Measurements from ENCODE around the gene FFAR3. TPM values are rescaled to one million over a fixed set of nuclear protein-coding genes. Genes with fewer than 3 reads are reported as not detected.
"Not testable (repeated sequence)": the region's sequence is repeated elsewhere in the genome, so short reads cannot be mapped to it uniquely, and the experiment has no call there.

Gene FFAR3
- total and polyA plus RNA-seq, 4 experiments from 2014 or later, result not detected

GRCh38 chr19:35363711-35364425, 5.6 kb downstream of the FFAR3 start:
- Mint-ChIP-seq H3K27me3 (peaks cover 1 to 4% of the 10 kb centered on the region in 2 donors), H3K4me3 (no peak overlapping the region), H3K4me1 (no peaks in the 10 kb centered on the region), H3K9me3 (no peaks in the 10 kb centered on the region), H3K27ac (no peak overlapping the region), H3K36me3 (no peaks in the 10 kb centered on the region)
- H3K27ac ChIP-seq (ENCODE audit: low read depth, low read length), result no peak overlapping the region
- H3K27me3 ChIP-seq (ENCODE audit: insufficient read depth, low read length), result no peaks in the 10 kb centered on the region
- H3K4me1 ChIP-seq (ENCODE audit: insufficient read depth, low read length), result no peaks in the 10 kb centered on the region
- no peaks in the 10 kb centered on the region for H3K9me3 ChIP-seq (ENCODE audit: control insufficient read depth in 1 of 2, low read length in 2 of 2)
- POLR2A ChIA-PET (ENCODE audit: partially characterized antibody), result no interaction called here
- no peak overlapping the region for H3K4me3 ChIP-seq (ENCODE audit: low read length in 2 of 2)
- no peak for DNase-seq
- H3K36me3 ChIP-seq (ENCODE audit: insufficient read depth, low read length), result no peaks in the 10 kb centered on the region
- CTCF ChIA-PET (ENCODE audit: partially characterized antibody), result no interaction called here
- intact Hi-C loops (cut with micrococcal nuclease), result no loop called here

DNA sequence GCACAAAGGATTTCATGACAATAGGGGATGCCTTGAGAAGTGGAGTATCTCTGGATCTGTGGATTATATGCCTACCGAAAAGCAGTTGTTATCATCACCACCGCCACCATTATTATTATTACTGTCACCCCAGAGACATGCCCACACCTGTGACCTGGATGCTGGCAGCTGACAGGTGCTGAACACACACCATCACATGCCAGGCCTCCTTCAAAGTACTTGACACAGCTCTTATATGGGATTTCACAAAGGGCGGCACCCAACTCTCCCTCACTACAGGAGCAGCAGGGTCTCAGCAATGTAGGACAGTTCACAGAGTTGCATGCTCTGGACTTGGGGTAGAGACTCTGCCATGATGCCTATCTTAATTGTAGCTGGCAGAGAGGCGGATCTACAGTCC, 7.0 kb downstream of the FFAR3 start:
- POLR2A ChIA-PET (ENCODE audit: partially characterized antibody), result no interaction called here
- Histone ChIP-seq H3K27ac (ENCODE audit: low read depth, low read length) (no peak overlapping the region), H3K9me3 (ENCODE audit: control insufficient read depth in 1 of 2, low read length in 2 of 2) (no peaks in the 10 kb centered on the region), H3K4me1 (ENCODE audit: insufficient read depth, low read length) (no peaks in the 10 kb centered on the region), H3K36me3 (ENCODE audit: insufficient read depth, low read length) (no peaks in the 10 kb centered on the region), H3K27me3 (ENCODE audit: insufficient read depth, low read length) (no peaks in the 10 kb centered on the region), H3K4me3 (ENCODE audit: low read length in 2 of 2) (no peak overlapping the region)
- intact Hi-C loops (cut with micrococcal nuclease), result no loop called here
- Mint-ChIP-seq H3K9me3 (no peaks in the 10 kb centered on the region), H3K27me3 (peaks cover 1 to 4% of the 10 kb centered on the region in 2 donors), H3K27ac (no peak overlapping the region), H3K36me3 (no peaks in the 10 kb centered on the region), H3K4me3 (no peak overlapping the region), H3K4me1 (no peaks in the 10 kb centered on the region)
- DNase-seq, result no peak
- CTCF ChIA-PET (ENCODE audit: partially characterized antibody), result interaction anchor here (1.5 kb wide), 1 partner anchor 12 kb away, joined by 6 read pairs; no protein-coding TSS in a partner anchor

DNA sequence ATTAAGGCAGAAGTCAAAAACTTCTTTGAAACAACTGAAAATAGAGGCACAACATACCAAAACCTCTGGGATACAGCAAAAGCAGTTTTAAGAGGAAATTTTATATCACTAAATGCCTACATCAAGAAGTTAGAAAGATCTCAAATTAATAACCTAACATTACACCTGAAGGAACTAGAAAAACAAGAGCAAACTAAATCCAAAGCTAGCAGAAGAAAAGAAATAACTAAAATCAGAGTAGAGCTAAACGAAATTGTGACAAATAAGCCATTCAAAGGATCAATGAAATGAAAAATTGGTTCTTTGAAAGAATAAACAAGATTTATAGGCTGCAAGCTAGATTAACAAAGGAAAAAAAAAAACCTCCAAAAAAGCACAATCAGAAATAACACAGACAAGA, 10.1 kb downstream of the FFAR3 start:
- Histone ChIP-seq H3K36me3 (ENCODE audit: insufficient read depth, low read length) (no peaks in the 10 kb centered on the region), H3K27me3 (ENCODE audit: insufficient read depth, low read length) (no peaks in the 10 kb centered on the region), H3K4me1 (ENCODE audit: insufficient read depth, low read length) (no peaks in the 10 kb centered on the region), H3K27ac (ENCODE audit: low read depth, low read length) (no peak overlapping the region), H3K9me3 (ENCODE audit: control insufficient read depth in 1 of 2, low read length in 2 of 2) (no peaks in the 10 kb centered on the region), H3K4me3 (ENCODE audit: low read length in 2 of 2) (no peak overlapping the region)
- Mint-ChIP-seq H3K27ac (no peak overlapping the region), H3K9me3 (no peaks in the 10 kb centered on the region), H3K27me3 (peaks cover 1 to 4% of the 10 kb centered on the region in 2 donors), H3K36me3 (no peaks in the 10 kb centered on the region), H3K4me3 (no peak overlapping the region), H3K4me1 (no peaks in the 10 kb centered on the region)
- CTCF ChIA-PET (ENCODE audit: partially characterized antibody), result interaction anchor here (1.0 kb wide), 1 partner anchor 127 kb away, joined by 3 read pairs; no protein-coding TSS in a partner anchor
- DNase-seq, result no peak
- intact Hi-C loops (cut with micrococcal nuclease), result no loop called here
- POLR2A ChIA-PET (ENCODE audit: partially characterized antibody), result no interaction called here

DNA sequence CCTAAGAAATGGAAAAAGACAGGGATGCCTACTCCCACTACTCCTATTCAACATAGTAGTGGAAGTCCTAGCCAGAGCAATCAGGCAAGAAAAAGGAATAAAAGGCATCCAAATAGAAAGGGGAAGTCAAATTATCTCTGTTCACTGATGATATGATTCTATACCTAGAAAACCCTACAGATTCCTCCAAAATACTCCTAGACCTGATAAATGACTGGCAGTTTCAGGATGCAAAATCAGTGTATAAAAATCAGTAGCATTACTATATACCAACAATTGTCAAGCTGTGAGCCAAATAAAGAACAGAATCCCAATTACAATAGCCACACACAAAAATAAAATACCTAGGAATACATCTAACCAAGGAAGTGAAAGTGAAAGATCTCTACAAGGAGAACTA, 11.3 kb downstream of the FFAR3 start:
- Mint-ChIP-seq H3K4me1 (no peaks in the 10 kb centered on the region), H3K27ac (no peak overlapping the region), H3K27me3 (peaks cover 1% of the 10 kb centered on the region in 2 donors), H3K9me3 (no peaks in the 10 kb centered on the region), H3K4me3 (no peak overlapping the region), H3K36me3 (no peaks in the 10 kb centered on the region)
- Histone ChIP-seq H3K4me3 (ENCODE audit: low read length in 2 of 2) (no peak overlapping the region), H3K27ac (ENCODE audit: low read depth, low read length) (no peak overlapping the region), H3K9me3 (ENCODE audit: control insufficient read depth in 1 of 2, low read length in 2 of 2) (no peaks in the 10 kb centered on the region), H3K36me3 (ENCODE audit: insufficient read depth, low read length) (no peaks in the 10 kb centered on the region), H3K27me3 (ENCODE audit: insufficient read depth, low read length) (no peaks in the 10 kb centered on the region), H3K4me1 (ENCODE audit: insufficient read depth, low read length) (no peaks in the 10 kb centered on the region)
- no peak for DNase-seq
- ChIA-PET CTCF (ENCODE audit: partially characterized antibody) (no interaction called here), POLR2A (ENCODE audit: partially characterized antibody) (no interaction called here)
- intact Hi-C loops (cut with micrococcal nuclease), result no loop called here

- H3K36me3 Mint-ChIP-seq, result no peaks in the 10 kb centered on the region
- no peak within 1 kb of the TSS for H3K27ac Mint-ChIP-seq
- DNase-seq, result no peak
- CTCF ChIA-PET (ENCODE audit: partially characterized antibody), result no interaction called here
- intact Hi-C loops (cut with micrococcal nuclease), result no loop called here
- Histone ChIP-seq H3K27ac (ENCODE audit: low read depth, low read length) (no peak within 1 kb of the TSS), H3K4me1 (ENCODE audit: insufficient read depth, low read length) (no peaks in the 10 kb centered on the region), H3K27me3 (ENCODE audit: insufficient read depth, low read length) (no peaks in the 10 kb centered on the region), H3K4me3 (ENCODE audit: low read length in 2 of 2) (no peak within 1 kb of the TSS), H3K9me3 (ENCODE audit: control insufficient read depth in 1 of 2, low read length in 2 of 2) (no peaks in the 10 kb centered on the region), H3K36me3 (ENCODE audit: insufficient read depth, low read length) (no peaks in the 10 kb centered on the region)
- H3K9me3 Mint-ChIP-seq, result no peaks in the 10 kb centered on the region
- H3K4me3 Mint-ChIP-seq, result no peak within 1 kb of the TSS
- H3K27me3 Mint-ChIP-seq, result peaks cover 0 to 2% of the 10 kb centered on the region in 2 donors
- peaks cover 0 to 7% (median under 1%) of the 10 kb centered on the region in 4 donors for H3K4me1 Mint-ChIP-seq
- POLR2A ChIA-PET (ENCODE audit: partially characterized antibody), result no interaction called here
Measured at GRCh38 chr19:35370722-35371121, 12.5 kb downstream of the FFAR3 start, which contains the start of gene GPR42. Gene GPR42, plus strand, starts transcription at chr19:35371068. Its CDS starts 292 bp downstream, at chr19:35371360.

DNA sequence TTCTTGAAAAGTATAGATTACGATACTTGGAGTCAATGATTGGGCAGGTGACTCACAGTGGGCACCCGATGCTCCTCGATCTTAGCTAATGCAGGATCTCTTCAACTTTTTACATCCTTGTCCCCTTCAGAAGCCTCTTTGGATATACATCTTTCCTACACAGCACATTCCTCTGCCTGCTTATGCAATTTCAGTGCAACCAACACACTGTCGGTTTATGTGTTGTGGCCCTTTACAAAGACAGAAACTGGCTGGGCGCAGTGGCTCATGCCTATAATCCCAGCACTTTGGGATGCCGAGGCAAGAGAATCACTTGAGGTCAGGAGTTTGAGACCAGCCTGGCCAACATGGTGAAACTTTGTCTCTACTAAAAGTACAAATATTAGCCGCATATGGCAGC, 15.2 kb downstream of the FFAR3 start:
- CTCF ChIA-PET (ENCODE audit: partially characterized antibody), result no interaction called here
- intact Hi-C loops (cut with micrococcal nuclease), result no loop called here
- H3K9me3 Mint-ChIP-seq, result peaks cover 0 to 3% (median 0%) of the 10 kb centered on the region in 8 donors
- peaks cover 1 to 11% (median 3%) of the 10 kb centered on the region in 4 donors for H3K4me1 Mint-ChIP-seq
- H3K36me3 Mint-ChIP-seq, result no peaks in the 10 kb centered on the region
- Histone ChIP-seq H3K4me3 (ENCODE audit: low read length in 2 of 2) (no peak overlapping the region), H3K9me3 (ENCODE audit: control insufficient read depth in 1 of 2, low read length in 2 of 2) (no peaks in the 10 kb centered on the region), H3K36me3 (ENCODE audit: insufficient read depth, low read length) (no peaks in the 10 kb centered on the region), H3K27ac (ENCODE audit: low read depth, low read length) (no peak overlapping the region), H3K4me1 (ENCODE audit: insufficient read depth, low read length) (no peaks in the 10 kb centered on the region), H3K27me3 (ENCODE audit: insufficient read depth, low read length) (no peaks in the 10 kb centered on the region)
- no peak overlapping the region for H3K4me3 Mint-ChIP-seq
- POLR2A ChIA-PET (ENCODE audit: partially characterized antibody), result no interaction called here
- no peak for DNase-seq
- H3K27ac Mint-ChIP-seq, result no peak overlapping the region
- peaks cover 1 to 6% of the 10 kb centered on the region in 2 donors for H3K27me3 Mint-ChIP-seq

GRCh38 chr19:35374031-35374430, 15.8 kb downstream of the FFAR3 start:
- H3K36me3 ChIP-seq (ENCODE audit: insufficient read depth, low read length); H3K4me3 Mint-ChIP-seq; H3K27ac ChIP-seq (ENCODE audit: low read depth, low read length); H3K36me3 Mint-ChIP-seq; H3K9me3 Mint-ChIP-seq; H3K27me3 ChIP-seq (ENCODE audit: insufficient read depth, low read length); POLR2A ChIA-PET (ENCODE audit: partially characterized antibody); H3K9me3 ChIP-seq (ENCODE audit: control insufficient read depth in 1 of 2, low read length in 2 of 2); H3K27me3 Mint-ChIP-seq; intact Hi-C loops (cut with micrococcal nuclease); DNase-seq; H3K4me3 ChIP-seq (ENCODE audit: low read length in 2 of 2); H3K4me1 ChIP-seq (ENCODE audit: insufficient read depth, low read length): not testable (repeated sequence)
- Mint-ChIP-seq H3K27ac (peak overlapping the region in 1 of 7 donors; percentile 65), H3K4me1 (peaks cover 1 to 11% (median 3%) of the 10 kb centered on the region in 4 donors)
- CTCF ChIA-PET (ENCODE audit: partially characterized antibody), result interaction anchor here (0.7 kb wide), 1 partner anchor 288 kb away, joined by 3 read pairs; no protein-coding TSS in a partner anchor
